CD4-positive, alpha-beta T cell treated with Interferon gamma for 1 hour (primary cell): ENCODE results near the gene SEPTIN5.

Experiments
- DNase-seq: peaks from one replicate; pipeline ENCODE4 v3.0.0-alpha.2; 2020

The SEPTIN5 gene

GRCh38 chr22:19734837-19735382 is 20.6 kb downstream of the SEPTIN5 start:
- DNase-seq: no peak

- no peak for DNase-seq
Measured at GRCh38 chr22:19735665-19736510, 21.6 kb downstream of the SEPTIN5 start.

GRCh38 chr22:19737846-19738663 is 23.8 kb downstream of the SEPTIN5 start:
- no peak for DNase-seq

GRCh38 chr22:19738664-19739447 is 24.6 kb downstream of the SEPTIN5 start:
- no peak for DNase-seq

GRCh38 chr22:19739448-19739895 is 25.2 kb downstream of the SEPTIN5 start:
- DNase-seq: no peak

- no peak for DNase-seq
Measured at GRCh38 chr22:19739911-19740449, 25.7 kb downstream of the SEPTIN5 start.

GRCh38 chr22:19740586-19740985 is 26.3 kb downstream of the SEPTIN5 start:
- no peak for DNase-seq

GRCh38 chr22:19741053-19741452 is 26.8 kb downstream of the SEPTIN5 start:
- DNase-seq: no peak

- DNase-seq: no peak
Measured at GRCh38 chr22:19742160-19743066, 28.1 kb downstream of the SEPTIN5 start.

- DNase-seq: no peak
Measured at GRCh38 chr22:19743081-19743480, 28.8 kb downstream of the SEPTIN5 start.

GRCh38 chr22:19743651-19744050 is 29.3 kb downstream of the SEPTIN5 start:
- DNase-seq: no peak

- no peak for DNase-seq
Measured at GRCh38 chr22:19744350-19745006, 30.2 kb downstream of the SEPTIN5 start.

GRCh38 chr22:19745155-19746101 is 31.1 kb downstream of the SEPTIN5 start:
- no peak for DNase-seq

GRCh38 chr22:19746726-19747125 is 32.4 kb downstream of the SEPTIN5 start:
- DNase-seq: no peak

- no peak for DNase-seq
Measured at GRCh38 chr22:19747551-19747950, 33.2 kb downstream of the SEPTIN5 start.

- DNase-seq: no peak
Measured at GRCh38 chr22:19748139-19748538, 33.8 kb downstream of the SEPTIN5 start.

- no peak for DNase-seq
Measured at GRCh38 chr22:19748991-19749664, 34.8 kb downstream of the SEPTIN5 start.

- no peak for DNase-seq
Measured at GRCh38 chr22:19749876-19750275, 35.6 kb downstream of the SEPTIN5 start.
